GF-D8 (cell line): ENCODE measurements around the gene SUPT3H.
"Not testable (repeated sequence)": the region's sequence is repeated elsewhere in the genome, so short reads cannot be mapped to it uniquely, and the experiment has no call there.

Source experiments
- DNase-seq: peaks from one replicate; lab custom pipeline; 2025; lab: John Stamatoyannopoulos, UW

The SUPT3H gene

GRCh38 chr6:44898296-44898930, 479.3 kb downstream of the SUPT3H start:
- DNase-seq, result no peak

GRCh38 chr6:44897316-44897715, 480.4 kb downstream of the SUPT3H start:
- DNase-seq, result no peak

GRCh38 chr6:44896701-44897100, 481.0 kb downstream of the SUPT3H start:
- no peak for DNase-seq

- no peak for DNase-seq
These were observed 485.2 kb downstream of the SUPT3H start for GRCh38 chr6:44892579-44892978.

GRCh38 chr6:44879071-44879470, 498.7 kb downstream of the SUPT3H start:
- not testable (repeated sequence) for DNase-seq

GRCh38 chr6:44876638-44877037, 501.1 kb downstream of the SUPT3H start:
- DNase-seq, result not testable (repeated sequence)

- no peak for DNase-seq
These were observed 508.3 kb downstream of the SUPT3H start for GRCh38 chr6:44869321-44869897.

GRCh38 chr6:44868910-44869309, 508.8 kb downstream of the SUPT3H start:
- no peak for DNase-seq

- no peak for DNase-seq
These were observed 509.4 kb downstream of the SUPT3H start for GRCh38 chr6:44868335-44868668.

- DNase-seq, result no peak
These were observed 510.0 kb downstream of the SUPT3H start for GRCh38 chr6:44867571-44868334.

- DNase-seq, result not testable (repeated sequence)
These were observed 512.5 kb downstream of the SUPT3H start for GRCh38 chr6:44865184-44865583.

GRCh38 chr6:44859901-44860410, 517.8 kb downstream of the SUPT3H start:
- no peak for DNase-seq

GRCh38 chr6:44858998-44859397, 518.7 kb downstream of the SUPT3H start:
- no peak for DNase-seq

- DNase-seq, result no peak
These were observed 521.3 kb downstream of the SUPT3H start for GRCh38 chr6:44856479-44856878.

GRCh38 chr6:44855562-44856411, 521.9 kb downstream of the SUPT3H start:
- DNase-seq, result no peak

GRCh38 chr6:44854712-44855443, 522.9 kb downstream of the SUPT3H start:
- DNase-seq, result no peak

- DNase-seq, result no peak
These were observed 526.6 kb downstream of the SUPT3H start for GRCh38 chr6:44851176-44851575.

GRCh38 chr6:44850312-44850711, 527.4 kb downstream of the SUPT3H start:
- no peak for DNase-seq

GRCh38 chr6:44849806-44850205, 527.9 kb downstream of the SUPT3H start:
- DNase-seq, result no peak

GRCh38 chr6:44843734-44844133, 534.0 kb downstream of the SUPT3H start:
- DNase-seq, result no peak

GRCh38 chr6:44842616-44843015, 535.1 kb downstream of the SUPT3H start:
- no peak for DNase-seq

GRCh38 chr6:44841829-44842228, 535.9 kb downstream of the SUPT3H start:
- no peak for DNase-seq
